ENCODE measurements around the gene PKN1.
"Not testable (repeated sequence)": the region's sequence is repeated elsewhere in the genome, so short reads cannot be mapped to it uniquely, and the experiment has no call there.

- not testable (repeated sequence) for TF ChIP-seq CTCF, POLR2A (IDR thresholded peaks at IDR 0.05)
Observed at GRCh38 chr19:14462401-14462800, 29.3 kb downstream of the PKN1 start.
